ENCODE measurements around the gene CRIP3. TPM values are rescaled to one million over a fixed set of nuclear protein-coding genes. Genes with fewer than 3 reads are reported as not detected.
A peak's percentile ranks its signal among the peaks of the same experiment; 100 is the strongest.
"Not testable (repeated sequence)": the region's sequence is repeated elsewhere in the genome, so short reads cannot be mapped to it uniquely, and the experiment has no call there.

Gene CRIP3
- total RNA-seq, 1 donor from 2014 or later, result 0.69 TPM

DNA sequence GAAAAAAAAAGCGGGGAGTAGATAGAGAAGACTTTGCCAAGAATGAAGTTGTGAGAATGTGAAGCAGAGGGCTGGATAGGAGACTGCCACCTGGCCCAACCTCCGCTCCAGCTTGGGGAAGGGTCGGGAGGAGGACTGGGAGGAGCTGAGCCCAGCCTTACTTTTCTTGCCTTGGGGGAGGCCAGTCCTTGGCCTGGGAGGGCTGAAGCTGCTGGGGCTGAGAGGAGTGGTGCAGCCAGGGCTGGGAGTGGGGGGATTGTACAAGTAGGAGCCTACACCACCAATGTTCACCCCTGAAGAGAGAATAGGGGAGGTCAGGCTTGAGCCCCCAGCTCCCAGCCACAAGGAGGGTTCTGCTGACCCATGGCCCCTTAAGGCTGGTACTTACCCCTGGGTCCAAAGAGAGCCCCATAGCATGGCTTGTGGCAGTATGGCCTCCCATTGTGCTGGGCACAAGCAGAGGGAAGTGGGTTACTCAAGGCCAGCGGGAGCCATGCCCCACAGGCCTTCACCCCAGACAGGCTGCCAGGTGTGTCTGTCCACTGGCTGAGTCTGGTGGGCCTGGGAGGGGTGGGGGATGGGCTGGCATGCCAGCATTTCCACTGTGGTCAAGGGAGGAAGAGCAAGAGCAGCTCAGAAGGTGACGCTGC lies 1.1 kb downstream of the CRIP3 start:
- Mint-ChIP-seq H3K4me3 (ENCODE audit: unreplicated experiment) (peak overlapping the region; percentile 18), H3K9me3 (ENCODE audit: unreplicated experiment) (no peaks in the 10 kb centered on the region), H3K27me3 (ENCODE audit: unreplicated experiment) (peaks cover 3% of the 10 kb centered on the region), H3K4me1 (ENCODE audit: low read depth, unreplicated experiment) (no peaks in the 10 kb centered on the region), H3K36me3 (ENCODE audit: unreplicated experiment) (no peaks in the 10 kb centered on the region), H3K27ac (ENCODE audit: unreplicated experiment) (no peak overlapping the region)
- no peak for DNase-seq
- TF ChIP-seq, protein P1, sequence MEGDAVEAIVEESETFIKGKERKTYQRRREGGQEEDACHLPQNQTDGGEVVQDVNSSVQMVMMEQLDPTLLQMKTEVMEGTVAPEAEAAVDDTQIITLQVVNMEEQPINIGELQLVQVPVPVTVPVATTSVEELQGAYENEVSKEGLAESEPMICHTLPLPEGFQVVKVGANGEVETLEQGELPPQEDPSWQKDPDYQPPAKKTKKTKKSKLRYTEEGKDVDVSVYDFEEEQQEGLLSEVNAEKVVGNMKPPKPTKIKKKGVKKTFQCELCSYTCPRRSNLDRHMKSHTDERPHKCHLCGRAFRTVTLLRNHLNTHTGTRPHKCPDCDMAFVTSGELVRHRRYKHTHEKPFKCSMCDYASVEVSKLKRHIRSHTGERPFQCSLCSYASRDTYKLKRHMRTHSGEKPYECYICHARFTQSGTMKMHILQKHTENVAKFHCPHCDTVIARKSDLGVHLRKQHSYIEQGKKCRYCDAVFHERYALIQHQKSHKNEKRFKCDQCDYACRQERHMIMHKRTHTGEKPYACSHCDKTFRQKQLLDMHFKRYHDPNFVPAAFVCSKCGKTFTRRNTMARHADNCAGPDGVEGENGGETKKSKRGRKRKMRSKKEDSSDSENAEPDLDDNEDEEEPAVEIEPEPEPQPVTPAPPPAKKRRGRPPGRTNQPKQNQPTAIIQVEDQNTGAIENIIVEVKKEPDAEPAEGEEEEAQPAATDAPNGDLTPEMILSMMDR (IDR thresholded peaks at IDR 0.05; ENCODE audit: partially characterized antibody, unreplicated experiment), result no peak

DNA sequence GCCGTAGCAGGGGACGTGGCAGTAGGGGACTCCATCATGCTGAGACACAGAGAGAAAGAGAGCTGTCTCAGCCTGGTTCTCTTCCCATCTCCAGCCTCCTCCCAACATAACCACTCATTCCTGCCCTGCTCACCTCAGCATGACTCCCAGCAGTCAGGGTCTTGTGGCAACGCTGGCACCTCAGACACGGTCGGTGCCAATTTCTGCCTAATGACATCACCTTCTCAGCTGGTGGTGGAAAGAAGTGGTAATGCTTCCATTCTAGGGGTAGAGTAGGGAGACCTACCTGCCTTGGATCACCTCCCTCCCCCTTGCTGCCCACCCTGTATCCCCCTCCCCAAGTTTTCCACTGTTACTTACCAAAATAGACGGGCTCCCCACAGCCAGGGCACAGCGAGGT lies 2.5 kb downstream of the CRIP3 start:
- DNase-seq, result no peak
- Mint-ChIP-seq H3K27me3 (ENCODE audit: unreplicated experiment) (peaks cover 3% of the 10 kb centered on the region), H3K4me1 (ENCODE audit: low read depth, unreplicated experiment) (no peaks in the 10 kb centered on the region), H3K36me3 (ENCODE audit: unreplicated experiment) (no peaks in the 10 kb centered on the region), H3K4me3 (ENCODE audit: unreplicated experiment) (no peak overlapping the region), H3K9me3 (ENCODE audit: unreplicated experiment) (no peaks in the 10 kb centered on the region), H3K27ac (ENCODE audit: unreplicated experiment) (no peak overlapping the region)
- TF ChIP-seq, protein P1 (IDR thresholded peaks at IDR 0.05; ENCODE audit: partially characterized antibody, unreplicated experiment), result no peak

DNA sequence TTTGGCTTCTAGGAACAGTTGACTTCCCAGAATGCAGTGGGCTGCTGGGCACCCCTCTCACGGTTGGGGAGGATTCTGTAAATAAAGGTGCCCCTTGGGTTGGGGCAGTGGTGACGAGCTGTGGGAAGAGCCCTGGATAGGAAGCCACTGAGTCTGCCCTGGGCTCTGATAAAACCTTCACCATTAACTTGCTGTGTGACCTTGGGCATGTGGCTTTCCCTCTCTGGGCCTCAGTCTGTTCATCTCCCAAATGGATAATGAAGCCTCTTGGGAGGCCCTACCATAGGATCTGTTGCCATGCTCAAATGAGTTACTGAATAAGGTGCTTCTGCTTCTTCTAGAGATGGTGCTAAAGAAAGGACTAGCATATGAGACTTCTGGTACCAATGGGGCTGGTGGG lies 3.7 kb downstream of the CRIP3 start:
- H3K9me3 Mint-ChIP-seq (ENCODE audit: unreplicated experiment), result peaks cover 3% of the 10 kb centered on the region
- H3K4me1 Mint-ChIP-seq (ENCODE audit: low read depth, unreplicated experiment), result no peaks in the 10 kb centered on the region
- H3K27me3 Mint-ChIP-seq (ENCODE audit: unreplicated experiment), result peaks cover 7% of the 10 kb centered on the region
- no peak overlapping the region for H3K4me3 Mint-ChIP-seq (ENCODE audit: unreplicated experiment)
- no peak for DNase-seq
- TF ChIP-seq, protein P1 (IDR thresholded peaks at IDR 0.05; ENCODE audit: partially characterized antibody, unreplicated experiment), result no peak
- no peaks in the 10 kb centered on the region for H3K36me3 Mint-ChIP-seq (ENCODE audit: unreplicated experiment)
- H3K27ac Mint-ChIP-seq (ENCODE audit: unreplicated experiment), result no peak overlapping the region

DNA sequence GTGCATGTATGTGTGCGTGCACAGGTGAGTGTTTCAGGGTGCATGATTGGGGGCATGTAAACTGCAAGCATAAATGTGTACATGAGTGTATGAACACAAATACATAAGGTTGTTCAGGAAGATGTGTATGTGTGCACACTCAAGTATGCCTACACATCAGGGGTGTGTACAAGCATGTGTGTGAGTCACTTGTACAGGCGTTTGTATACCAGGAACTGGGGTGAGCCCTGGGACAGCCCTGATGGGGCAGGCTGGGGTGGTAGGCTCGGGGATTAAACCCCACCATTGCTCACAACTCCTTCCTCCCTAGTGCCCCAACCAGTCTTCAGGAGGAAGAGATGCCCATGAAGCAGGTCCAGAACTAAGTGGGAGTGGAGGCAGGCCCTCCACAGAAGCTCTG lies 4.3 kb downstream of the CRIP3 start:
- DNase-seq, result no peak
- Mint-ChIP-seq H3K27ac (ENCODE audit: unreplicated experiment) (no peak overlapping the region), H3K9me3 (ENCODE audit: unreplicated experiment) (peaks cover 4% of the 10 kb centered on the region), H3K4me3 (ENCODE audit: unreplicated experiment) (no peak overlapping the region), H3K27me3 (ENCODE audit: unreplicated experiment) (peaks cover 8% of the 10 kb centered on the region), H3K36me3 (ENCODE audit: unreplicated experiment) (no peaks in the 10 kb centered on the region), H3K4me1 (ENCODE audit: low read depth, unreplicated experiment) (no peaks in the 10 kb centered on the region)
- TF ChIP-seq, protein P1 (IDR thresholded peaks at IDR 0.05; ENCODE audit: partially characterized antibody, unreplicated experiment), result no peak

DNA sequence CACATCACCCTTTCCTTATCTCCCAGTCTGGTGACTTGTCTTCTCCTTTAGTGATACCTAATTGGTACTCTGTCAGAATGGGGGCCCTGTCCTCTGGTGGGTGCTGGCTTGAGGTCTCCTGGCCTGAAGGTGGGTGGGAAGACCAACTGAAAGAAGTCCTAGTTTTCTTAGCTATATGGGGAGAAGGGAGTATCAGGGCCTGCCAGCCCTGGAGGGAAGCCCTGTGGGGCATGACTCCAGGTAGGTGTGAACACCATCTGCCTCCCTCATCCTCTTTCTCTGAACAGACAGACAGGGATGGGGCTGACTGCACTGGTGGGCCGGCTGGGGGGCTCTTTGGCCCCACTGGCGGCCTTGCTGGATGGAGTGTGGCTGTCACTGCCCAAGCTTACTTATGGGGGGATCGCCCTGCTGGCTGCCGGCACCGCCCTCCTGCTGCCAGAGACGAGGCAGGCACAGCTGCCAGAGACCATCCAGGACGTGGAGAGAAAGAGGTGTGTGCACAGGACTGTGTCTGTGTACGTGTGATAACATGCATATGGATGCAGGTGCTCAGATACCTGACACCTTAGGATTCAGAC lies 4.8 kb downstream of the CRIP3 start:
- DNase-seq, result no peak
- H3K9me3 Mint-ChIP-seq (ENCODE audit: unreplicated experiment), result peaks cover 4% of the 10 kb centered on the region
- no peaks in the 10 kb centered on the region for H3K36me3 Mint-ChIP-seq (ENCODE audit: unreplicated experiment)
- H3K27me3 Mint-ChIP-seq (ENCODE audit: unreplicated experiment), result peaks cover 8% of the 10 kb centered on the region
- H3K27ac Mint-ChIP-seq (ENCODE audit: unreplicated experiment), result no peak overlapping the region
- H3K4me1 Mint-ChIP-seq (ENCODE audit: low read depth, unreplicated experiment), result no peaks in the 10 kb centered on the region
- TF ChIP-seq, protein P1 (IDR thresholded peaks at IDR 0.05; ENCODE audit: partially characterized antibody, unreplicated experiment), result no peak
- no peak overlapping the region for H3K4me3 Mint-ChIP-seq (ENCODE audit: unreplicated experiment)

DNA sequence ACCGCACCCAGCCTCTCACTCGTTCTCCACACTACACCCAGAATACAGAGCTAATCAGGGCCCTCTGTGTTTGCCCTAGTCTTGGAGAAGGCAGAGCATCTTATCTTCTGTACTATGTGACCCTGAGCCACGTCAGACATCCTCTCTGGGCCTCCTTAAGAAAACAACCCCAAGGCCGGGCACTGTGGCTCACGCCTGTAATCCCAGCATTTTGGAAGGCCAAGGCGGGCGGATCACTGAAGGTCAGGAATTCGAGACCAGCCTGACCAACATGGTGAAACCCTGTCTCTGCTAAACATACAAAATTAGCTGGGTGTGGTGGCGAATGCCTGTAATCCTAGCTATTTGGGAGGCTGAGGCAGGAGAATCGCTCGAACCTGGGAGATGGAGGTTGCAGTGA lies 5.6 kb downstream of the CRIP3 start:
- H3K4me1 Mint-ChIP-seq (ENCODE audit: low read depth, unreplicated experiment); H3K27me3 Mint-ChIP-seq (ENCODE audit: unreplicated experiment): not testable (repeated sequence)

More for the DNA sequence above, 5.6 kb downstream of the CRIP3 start:
- not testable (repeated sequence) for DNase-seq; H3K9me3 Mint-ChIP-seq (ENCODE audit: unreplicated experiment); H3K4me3 Mint-ChIP-seq (ENCODE audit: unreplicated experiment); H3K27ac Mint-ChIP-seq (ENCODE audit: unreplicated experiment); H3K36me3 Mint-ChIP-seq (ENCODE audit: unreplicated experiment)

Measured in glutamatergic neuron (in vitro differentiated cells).